HEK293 (cell line): ENCODE data around the gene KATNAL2.

ENCODE experiments used
- CTCF ChIA-PET: fragments of 350-600 bp; formaldehyde crosslinking; extraction: SDS; loops from one replicate; lab custom pipeline; 2021; ENCODE audit warnings: antibody characterized with exemption; lab: Yijun Ruan, JAX
- POLR2A ChIA-PET: fragments of 300-600 bp; formaldehyde crosslinking; extraction: SDS; loops from one replicate; lab custom pipeline; 2020; ENCODE audit warnings: antibody characterized with exemption, inconsistent platforms; lab: Yijun Ruan, JAX
- H3K27ac ChIP-seq: fragments of 200-500 bp; sonication (Bioruptor generic); 2 replicates; pipeline ENCODE4 v1.5.1; 2014; ENCODE audit warnings: low read depth, low read length, control low read depth, inconsistent platforms; ENCODE audit errors: extremely low read depth
- H3K36me3 ChIP-seq, 2 experiments: fragments of 200-500 bp in 1 of 2; sonication (Bioruptor generic) in 1 of 2; 1 replicate in 1 of 2; 2 replicates in 1 of 2; pipeline ENCODE4 v1.5.1; 2014 to 2017; ENCODE audit warnings: inconsistent platforms in 2 of 2, low read length in 2 of 2; ENCODE audit not compliant: control insufficient read depth in 2 of 2, insufficient read depth in 1 of 2
- H3K4me1 ChIP-seq: fragments of 200-500 bp; sonication (Bioruptor generic); 2 replicates; pipeline ENCODE4 v1.5.1; 2014; ENCODE audit warnings: mild to moderate bottlenecking, low read length, inconsistent platforms; ENCODE audit not compliant: control insufficient read depth, insufficient read depth
- H3K4me3 ChIP-seq: 2 replicates; pipeline ENCODE4 v1.5.1; 2011; ENCODE audit warnings: low read depth, mild to moderate bottlenecking, control low read depth, low read length, moderate library complexity
- H3K9me3 ChIP-seq: fragments of 200-500 bp; sonication (Bioruptor generic); 2 replicates; pipeline ENCODE4 v1.5.1; 2014; ENCODE audit warnings: low read depth, low read length, inconsistent platforms; ENCODE audit not compliant: control insufficient read depth, insufficient read depth
- EGR2 ChIP-seq: fragments of 450-650 bp; formaldehyde crosslinking; IDR thresholded peaks from 2 replicates; pipeline ENCODE4 v1.5.1; 2016; ENCODE audit warnings: low read depth, missing biosample characterization, missing genetic modification characterization
- GLI4 ChIP-seq: fragments of 450-650 bp; formaldehyde crosslinking; IDR thresholded peaks from 2 replicates; pipeline ENCODE4 v1.5.1; 2016; ENCODE audit warnings: missing biosample characterization, missing genetic modification characterization
- GLIS2 ChIP-seq: fragments of 450-650 bp; formaldehyde crosslinking; IDR thresholded peaks from 2 replicates; pipeline ENCODE4 v1.5.1; 2016; ENCODE audit warnings: missing biosample characterization, missing genetic modification characterization
- KLF1 ChIP-seq: fragments of 450-650 bp; formaldehyde crosslinking; IDR thresholded peaks from 2 replicates; pipeline ENCODE4 v1.5.1; 2016; ENCODE audit warnings: missing biosample characterization, missing genetic modification characterization
- OVOL3 ChIP-seq: fragments of 450-650 bp; formaldehyde crosslinking; IDR thresholded peaks from 2 replicates; pipeline ENCODE4 v1.5.1; 2016; ENCODE audit warnings: missing biosample characterization, missing genetic modification characterization
- ZBTB48 ChIP-seq: fragments of 450-650 bp; formaldehyde crosslinking; IDR thresholded peaks from 2 replicates; pipeline ENCODE4 v1.5.1; 2016; ENCODE audit warnings: missing biosample characterization, missing genetic modification characterization
- ZNF266 ChIP-seq: fragments of 450-650 bp; formaldehyde crosslinking; IDR thresholded peaks from 2 replicates; pipeline ENCODE4 v1.5.1; 2016; ENCODE audit warnings: missing biosample characterization, missing genetic modification characterization, low read depth
- ZNF529 ChIP-seq: fragments of 450-650 bp; formaldehyde crosslinking; IDR thresholded peaks from 2 replicates; pipeline ENCODE4 v1.5.1; 2017; ENCODE audit warnings: missing genetic modification characterization, missing biosample characterization; ENCODE audit not compliant: insufficient replicate concordance
- ZNF658 ChIP-seq: fragments of 450-650 bp; formaldehyde crosslinking; IDR thresholded peaks from 2 replicates; pipeline ENCODE4; 2016; ENCODE audit warnings: missing biosample characterization, missing genetic modification characterization
- TF ChIP-seq, protein P1 (sequence below): fragments of 450-650 bp; formaldehyde crosslinking; IDR thresholded peaks from 2 replicates; pipeline ENCODE4 v1.5.0; 2017; ENCODE audit warnings: missing biosample characterization, missing genetic modification characterization, borderline replicate concordance
- TF ChIP-seq, protein P2 (sequence below): fragments of 450-650 bp; formaldehyde crosslinking; IDR thresholded peaks from 2 replicates; pipeline ENCODE4 v1.5.1; 2016; ENCODE audit warnings: missing biosample characterization, missing genetic modification characterization
- TF ChIP-seq, protein P3 (sequence below): fragments of 450-650 bp; formaldehyde crosslinking; IDR thresholded peaks from 2 replicates; pipeline ENCODE4 v1.5.1; 2017; ENCODE audit warnings: missing biosample characterization, missing genetic modification characterization
- TF ChIP-seq, protein P4 (sequence below): fragments of 450-650 bp; formaldehyde crosslinking; conservative IDR thresholded peaks from 2 replicates; pipeline ENCODE4 v1.5.1; 2016; ENCODE audit warnings: low read depth, missing biosample characterization, missing genetic modification characterization
- TF ChIP-seq, protein P5 (sequence below): fragments of 450-650 bp; formaldehyde crosslinking; IDR thresholded peaks from 2 replicates; pipeline ENCODE4 v1.5.1; 2016; ENCODE audit warnings: missing biosample characterization, missing genetic modification characterization
- TF ChIP-seq, protein P6 (sequence below): fragments of 450-650 bp; formaldehyde crosslinking; IDR thresholded peaks from 2 replicates; pipeline ENCODE4 v1.5.1; 2016; ENCODE audit warnings: missing biosample characterization, missing genetic modification characterization, low read depth
- TF ChIP-seq, protein P7 (sequence below): fragments of 450-650 bp; formaldehyde crosslinking; IDR thresholded peaks from 2 replicates; pipeline ENCODE4 v1.5.1; 2016; ENCODE audit warnings: missing biosample characterization, missing genetic modification characterization, borderline replicate concordance

Gene KATNAL2

DNA sequence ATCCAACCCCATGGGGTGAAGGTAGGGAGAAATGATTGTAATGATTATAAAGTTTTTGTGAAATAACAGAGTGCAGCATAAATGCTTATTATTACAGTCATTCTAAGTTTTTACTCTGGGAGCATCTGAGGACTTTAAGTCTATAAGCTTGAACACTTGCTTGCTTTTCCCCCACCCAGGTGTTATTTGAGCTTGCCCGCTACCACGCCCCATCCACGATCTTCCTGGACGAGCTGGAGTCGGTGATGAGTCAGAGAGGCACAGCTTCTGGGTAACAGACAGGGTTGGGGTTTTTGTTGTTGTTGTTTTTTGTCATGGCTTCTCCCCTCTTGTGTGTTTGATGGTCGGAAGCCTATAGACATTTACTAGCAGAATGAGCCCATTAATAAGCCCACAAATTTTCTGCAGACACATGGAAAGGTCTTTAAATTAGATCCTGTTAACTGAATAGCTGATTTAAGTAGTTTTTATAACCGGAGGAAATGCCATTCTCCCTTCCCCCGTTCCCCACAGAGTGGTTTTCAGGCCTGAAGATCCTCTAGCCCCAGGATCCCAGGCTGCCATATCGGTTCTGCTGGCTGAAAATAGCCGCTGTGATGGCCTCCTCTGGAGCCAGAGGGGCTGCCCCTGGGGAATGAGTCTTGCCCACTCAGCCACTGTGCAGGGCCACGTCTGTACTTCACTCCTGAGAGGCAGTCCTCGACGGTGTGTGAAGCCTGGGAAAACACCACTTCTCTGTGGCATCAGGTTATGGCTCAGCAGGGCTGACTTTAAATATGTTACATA, 157.9 kb downstream of the KATNAL2 start (continued):
- TF ChIP-seq, protein P1, sequence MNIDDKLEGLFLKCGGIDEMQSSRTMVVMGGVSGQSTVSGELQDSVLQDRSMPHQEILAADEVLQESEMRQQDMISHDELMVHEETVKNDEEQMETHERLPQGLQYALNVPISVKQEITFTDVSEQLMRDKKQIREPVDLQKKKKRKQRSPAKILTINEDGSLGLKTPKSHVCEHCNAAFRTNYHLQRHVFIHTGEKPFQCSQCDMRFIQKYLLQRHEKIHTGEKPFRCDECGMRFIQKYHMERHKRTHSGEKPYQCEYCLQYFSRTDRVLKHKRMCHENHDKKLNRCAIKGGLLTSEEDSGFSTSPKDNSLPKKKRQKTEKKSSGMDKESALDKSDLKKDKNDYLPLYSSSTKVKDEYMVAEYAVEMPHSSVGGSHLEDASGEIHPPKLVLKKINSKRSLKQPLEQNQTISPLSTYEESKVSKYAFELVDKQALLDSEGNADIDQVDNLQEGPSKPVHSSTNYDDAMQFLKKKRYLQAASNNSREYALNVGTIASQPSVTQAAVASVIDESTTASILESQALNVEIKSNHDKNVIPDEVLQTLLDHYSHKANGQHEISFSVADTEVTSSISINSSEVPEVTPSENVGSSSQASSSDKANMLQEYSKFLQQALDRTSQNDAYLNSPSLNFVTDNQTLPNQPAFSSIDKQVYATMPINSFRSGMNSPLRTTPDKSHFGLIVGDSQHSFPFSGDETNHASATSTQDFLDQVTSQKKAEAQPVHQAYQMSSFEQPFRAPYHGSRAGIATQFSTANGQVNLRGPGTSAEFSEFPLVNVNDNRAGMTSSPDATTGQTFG = no peak
- TF ChIP-seq GLIS2 (no peak), KLF1 (tag by site-specific recombination) (peak; percentile 43; the same call in 1 of the 2 replicates), GLI4 (tag by site-specific recombination) (no peak)
- TF ChIP-seq, protein P2, sequence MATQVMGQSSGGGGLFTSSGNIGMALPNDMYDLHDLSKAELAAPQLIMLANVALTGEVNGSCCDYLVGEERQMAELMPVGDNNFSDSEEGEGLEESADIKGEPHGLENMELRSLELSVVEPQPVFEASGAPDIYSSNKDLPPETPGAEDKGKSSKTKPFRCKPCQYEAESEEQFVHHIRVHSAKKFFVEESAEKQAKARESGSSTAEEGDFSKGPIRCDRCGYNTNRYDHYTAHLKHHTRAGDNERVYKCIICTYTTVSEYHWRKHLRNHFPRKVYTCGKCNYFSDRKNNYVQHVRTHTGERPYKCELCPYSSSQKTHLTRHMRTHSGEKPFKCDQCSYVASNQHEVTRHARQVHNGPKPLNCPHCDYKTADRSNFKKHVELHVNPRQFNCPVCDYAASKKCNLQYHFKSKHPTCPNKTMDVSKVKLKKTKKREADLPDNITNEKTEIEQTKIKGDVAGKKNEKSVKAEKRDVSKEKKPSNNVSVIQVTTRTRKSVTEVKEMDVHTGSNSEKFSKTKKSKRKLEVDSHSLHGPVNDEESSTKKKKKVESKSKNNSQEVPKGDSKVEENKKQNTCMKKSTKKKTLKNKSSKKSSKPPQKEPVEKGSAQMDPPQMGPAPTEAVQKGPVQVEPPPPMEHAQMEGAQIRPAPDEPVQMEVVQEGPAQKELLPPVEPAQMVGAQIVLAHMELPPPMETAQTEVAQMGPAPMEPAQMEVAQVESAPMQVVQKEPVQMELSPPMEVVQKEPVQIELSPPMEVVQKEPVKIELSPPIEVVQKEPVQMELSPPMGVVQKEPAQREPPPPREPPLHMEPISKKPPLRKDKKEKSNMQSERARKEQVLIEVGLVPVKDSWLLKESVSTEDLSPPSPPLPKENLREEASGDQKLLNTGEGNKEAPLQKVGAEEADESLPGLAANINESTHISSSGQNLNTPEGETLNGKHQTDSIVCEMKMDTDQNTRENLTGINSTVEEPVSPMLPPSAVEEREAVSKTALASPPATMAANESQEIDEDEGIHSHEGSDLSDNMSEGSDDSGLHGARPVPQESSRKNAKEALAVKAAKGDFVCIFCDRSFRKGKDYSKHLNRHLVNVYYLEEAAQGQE (tag by site-specific recombination) = no peak

DNA sequence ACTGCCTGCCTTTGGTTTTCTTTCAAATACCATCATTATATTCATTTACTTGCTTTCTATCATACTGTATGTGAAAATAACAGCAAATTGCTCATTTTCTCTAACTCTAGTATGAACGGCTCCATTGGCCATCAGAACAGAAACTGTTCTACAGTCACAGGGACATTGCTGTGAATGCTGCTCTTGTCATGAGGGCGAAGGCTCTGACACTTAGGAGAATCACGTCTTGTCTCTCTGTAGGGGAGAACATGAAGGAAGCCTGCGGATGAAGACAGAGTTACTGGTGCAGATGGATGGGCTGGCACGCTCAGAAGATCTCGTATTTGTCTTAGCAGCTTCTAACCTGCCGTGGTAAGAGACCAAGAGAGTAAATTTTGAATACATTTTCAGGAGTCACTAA, 159.7 kb downstream of the KATNAL2 start:
- ChIA-PET POLR2A (no interaction called here), CTCF (interaction anchor here (1.7 to 1.8 kb wide), 2 partner anchors 39 to 677 kb away, joined by 3 to 5 read pairs; no protein-coding TSS in a partner anchor)
- no peak overlapping the region for H3K27ac ChIP-seq
- peaks cover 6% of the 10 kb centered on the region for H3K4me1 ChIP-seq
- H3K36me3 ChIP-seq = no peaks in the 10 kb centered on the region
- H3K9me3 ChIP-seq = no peaks in the 10 kb centered on the region
- H3K4me3 ChIP-seq = no peak overlapping the region
- TF ChIP-seq, protein P3, sequence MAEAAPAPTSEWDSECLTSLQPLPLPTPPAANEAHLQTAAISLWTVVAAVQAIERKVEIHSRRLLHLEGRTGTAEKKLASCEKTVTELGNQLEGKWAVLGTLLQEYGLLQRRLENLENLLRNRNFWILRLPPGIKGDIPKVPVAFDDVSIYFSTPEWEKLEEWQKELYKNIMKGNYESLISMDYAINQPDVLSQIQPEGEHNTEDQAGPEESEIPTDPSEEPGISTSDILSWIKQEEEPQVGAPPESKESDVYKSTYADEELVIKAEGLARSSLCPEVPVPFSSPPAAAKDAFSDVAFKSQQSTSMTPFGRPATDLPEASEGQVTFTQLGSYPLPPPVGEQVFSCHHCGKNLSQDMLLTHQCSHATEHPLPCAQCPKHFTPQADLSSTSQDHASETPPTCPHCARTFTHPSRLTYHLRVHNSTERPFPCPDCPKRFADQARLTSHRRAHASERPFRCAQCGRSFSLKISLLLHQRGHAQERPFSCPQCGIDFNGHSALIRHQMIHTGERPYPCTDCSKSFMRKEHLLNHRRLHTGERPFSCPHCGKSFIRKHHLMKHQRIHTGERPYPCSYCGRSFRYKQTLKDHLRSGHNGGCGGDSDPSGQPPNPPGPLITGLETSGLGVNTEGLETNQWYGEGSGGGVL (tag by site-specific recombination) = no peak
- TF ChIP-seq, protein P4, sequence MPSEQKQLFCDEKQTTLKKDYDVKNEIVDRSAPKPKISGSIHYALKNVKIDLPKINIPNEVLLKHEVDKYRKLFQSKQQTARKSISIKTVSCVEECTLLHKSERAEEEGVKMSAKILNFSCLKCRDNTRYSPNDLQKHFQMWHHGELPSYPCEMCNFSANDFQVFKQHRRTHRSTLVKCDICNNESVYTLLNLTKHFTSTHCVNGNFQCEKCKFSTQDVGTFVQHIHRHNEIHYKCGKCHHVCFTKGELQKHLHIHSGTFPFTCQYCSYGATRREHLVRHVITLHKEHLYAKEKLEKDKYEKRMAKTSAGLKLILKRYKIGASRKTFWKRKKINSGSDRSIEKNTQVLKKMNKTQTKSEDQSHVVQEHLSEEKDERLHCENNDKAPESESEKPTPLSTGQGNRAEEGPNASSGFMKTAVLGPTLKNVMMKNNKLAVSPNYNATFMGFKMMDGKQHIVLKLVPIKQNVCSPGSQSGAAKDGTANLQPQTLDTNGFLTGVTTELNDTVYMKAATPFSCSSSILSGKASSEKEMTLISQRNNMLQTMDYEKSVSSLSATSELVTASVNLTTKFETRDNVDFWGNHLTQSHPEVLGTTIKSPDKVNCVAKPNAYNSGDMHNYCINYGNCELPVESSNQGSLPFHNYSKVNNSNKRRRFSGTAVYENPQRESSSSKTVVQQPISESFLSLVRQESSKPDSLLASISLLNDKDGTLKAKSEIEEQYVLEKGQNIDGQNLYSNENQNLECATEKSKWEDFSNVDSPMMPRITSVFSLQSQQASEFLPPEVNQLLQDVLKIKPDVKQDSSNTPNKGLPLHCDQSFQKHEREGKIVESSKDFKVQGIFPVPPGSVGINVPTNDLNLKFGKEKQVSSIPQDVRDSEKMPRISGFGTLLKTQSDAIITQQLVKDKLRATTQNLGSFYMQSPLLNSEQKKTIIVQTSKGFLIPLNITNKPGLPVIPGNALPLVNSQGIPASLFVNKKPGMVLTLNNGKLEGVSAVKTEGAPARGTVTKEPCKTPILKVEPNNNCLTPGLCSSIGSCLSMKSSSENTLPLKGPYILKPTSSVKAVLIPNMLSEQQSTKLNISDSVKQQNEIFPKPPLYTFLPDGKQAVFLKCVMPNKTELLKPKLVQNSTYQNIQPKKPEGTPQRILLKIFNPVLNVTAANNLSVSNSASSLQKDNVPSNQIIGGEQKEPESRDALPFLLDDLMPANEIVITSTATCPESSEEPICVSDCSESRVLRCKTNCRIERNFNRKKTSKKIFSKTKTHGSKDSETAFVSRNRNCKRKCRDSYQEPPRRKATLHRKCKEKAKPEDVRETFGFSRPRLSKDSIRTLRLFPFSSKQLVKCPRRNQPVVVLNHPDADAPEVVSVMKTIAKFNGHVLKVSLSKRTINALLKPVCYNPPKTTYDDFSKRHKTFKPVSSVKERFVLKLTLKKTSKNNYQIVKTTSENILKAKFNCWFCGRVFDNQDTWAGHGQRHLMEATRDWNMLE (tag by site-specific recombination) = no peak
- TF ChIP-seq ZNF658 (no peak), ZNF529 (tag by site-specific recombination) (no peak), ZNF266 (tag by site-specific recombination) (no peak), EGR2 (no peak), ZBTB48 (tag by site-specific recombination) (no peak), OVOL3 (tag by site-specific recombination) (no peak)
- TF ChIP-seq, protein P5, sequence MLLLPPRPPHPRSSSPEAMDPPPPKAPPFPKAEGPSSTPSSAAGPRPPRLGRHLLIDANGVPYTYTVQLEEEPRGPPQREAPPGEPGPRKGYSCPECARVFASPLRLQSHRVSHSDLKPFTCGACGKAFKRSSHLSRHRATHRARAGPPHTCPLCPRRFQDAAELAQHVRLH (tag by site-specific recombination) = no peak
- TF ChIP-seq, protein P6, sequence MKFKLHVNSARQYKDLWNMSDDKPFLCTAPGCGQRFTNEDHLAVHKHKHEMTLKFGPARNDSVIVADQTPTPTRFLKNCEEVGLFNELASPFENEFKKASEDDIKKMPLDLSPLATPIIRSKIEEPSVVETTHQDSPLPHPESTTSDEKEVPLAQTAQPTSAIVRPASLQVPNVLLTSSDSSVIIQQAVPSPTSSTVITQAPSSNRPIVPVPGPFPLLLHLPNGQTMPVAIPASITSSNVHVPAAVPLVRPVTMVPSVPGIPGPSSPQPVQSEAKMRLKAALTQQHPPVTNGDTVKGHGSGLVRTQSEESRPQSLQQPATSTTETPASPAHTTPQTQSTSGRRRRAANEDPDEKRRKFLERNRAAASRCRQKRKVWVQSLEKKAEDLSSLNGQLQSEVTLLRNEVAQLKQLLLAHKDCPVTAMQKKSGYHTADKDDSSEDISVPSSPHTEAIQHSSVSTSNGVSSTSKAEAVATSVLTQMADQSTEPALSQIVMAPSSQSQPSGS = no peak
- TF ChIP-seq, protein P7, sequence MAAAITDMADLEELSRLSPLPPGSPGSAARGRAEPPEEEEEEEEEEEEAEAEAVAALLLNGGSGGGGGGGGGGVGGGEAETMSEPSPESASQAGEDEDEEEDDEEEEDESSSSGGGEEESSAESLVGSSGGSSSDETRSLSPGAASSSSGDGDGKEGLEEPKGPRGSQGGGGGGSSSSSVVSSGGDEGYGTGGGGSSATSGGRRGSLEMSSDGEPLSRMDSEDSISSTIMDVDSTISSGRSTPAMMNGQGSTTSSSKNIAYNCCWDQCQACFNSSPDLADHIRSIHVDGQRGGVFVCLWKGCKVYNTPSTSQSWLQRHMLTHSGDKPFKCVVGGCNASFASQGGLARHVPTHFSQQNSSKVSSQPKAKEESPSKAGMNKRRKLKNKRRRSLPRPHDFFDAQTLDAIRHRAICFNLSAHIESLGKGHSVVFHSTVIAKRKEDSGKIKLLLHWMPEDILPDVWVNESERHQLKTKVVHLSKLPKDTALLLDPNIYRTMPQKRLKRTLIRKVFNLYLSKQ = no peak
